ENCODE data around the gene COTL1. TPM values are rescaled to one million over a fixed set of nuclear protein-coding genes. Genes with fewer than 3 reads are reported as not detected.
"Not testable (repeated sequence)": the region's sequence is repeated elsewhere in the genome, so short reads cannot be mapped to it uniquely, and the experiment has no call there.

Gene COTL1
- total RNA-seq, 1 experiment from 2014 or later, result 34.1 TPM

DNA sequence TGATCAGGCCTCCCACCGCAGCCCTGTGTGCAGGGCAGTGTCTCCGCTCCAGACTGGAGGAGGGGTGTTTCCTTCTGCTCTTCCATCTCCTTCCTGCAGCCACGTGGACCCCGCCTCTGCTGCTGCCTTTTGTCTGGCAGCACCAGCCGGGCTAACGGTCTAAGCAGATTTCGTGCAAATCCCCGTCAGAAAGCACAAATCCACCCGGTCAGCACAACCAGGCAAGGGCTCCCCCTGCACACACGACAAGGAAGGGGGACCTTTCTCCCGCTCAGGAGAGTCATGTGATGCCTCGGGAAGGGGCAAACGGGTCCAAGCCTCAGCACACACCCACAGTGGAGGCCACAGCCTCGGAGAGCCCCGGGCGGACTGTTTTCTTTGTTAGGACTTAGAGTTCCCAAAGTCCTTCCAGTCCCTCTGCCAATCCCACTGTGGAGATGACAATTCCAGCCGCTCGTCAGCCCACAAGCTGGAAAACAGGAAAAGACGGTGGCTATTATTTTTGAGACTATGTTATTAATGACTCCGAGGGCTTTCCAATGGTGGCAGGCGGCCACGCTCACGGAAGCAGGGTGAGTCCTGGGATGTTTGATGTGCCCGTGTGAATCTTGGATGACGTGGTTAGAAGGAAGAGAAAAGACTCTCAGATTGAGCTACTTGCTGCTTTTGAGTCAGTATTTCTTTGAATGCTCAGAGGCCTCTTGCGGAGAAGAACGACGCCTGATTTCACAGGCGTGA lies 90.9 kb downstream of the COTL1 start:
- Histone ChIP-seq H3K36me3 (ENCODE audit: insufficient read depth, low read length, poor library complexity, severe bottlenecking) (no peaks in the 10 kb centered on the region), H3K4me1 (ENCODE audit: insufficient read depth, low read length, poor library complexity, severe bottlenecking) (no peaks in the 10 kb centered on the region), H3K9me3 (ENCODE audit: low read depth, low read length, poor library complexity, severe bottlenecking) (no peaks in the 10 kb centered on the region), H3K4me3 (ENCODE audit: low read depth, low read length, poor library complexity, severe bottlenecking) (no peak overlapping the region), H3K27ac (ENCODE audit: low read depth, low read length, poor library complexity, severe bottlenecking) (no peak overlapping the region), H3K27me3 (replicated peaks; ENCODE audit: insufficient read depth, low read depth, low read length, poor library complexity) (no peaks in the 10 kb centered on the region)
- intact Hi-C loops (cut with micrococcal nuclease; ENCODE audit: unreplicated experiment), result no loop called here
- CTCF ChIA-PET, result interaction anchor here (0.6 kb wide), 1 partner anchor 212 kb away, joined by 5 read pairs; no protein-coding TSS in a partner anchor
- POLR2A ChIA-PET (ENCODE audit: low non-redundant PET), result no interaction called here
- no peak for DNase-seq (ENCODE audit: low spot score)
- TF ChIP-seq, protein P1, sequence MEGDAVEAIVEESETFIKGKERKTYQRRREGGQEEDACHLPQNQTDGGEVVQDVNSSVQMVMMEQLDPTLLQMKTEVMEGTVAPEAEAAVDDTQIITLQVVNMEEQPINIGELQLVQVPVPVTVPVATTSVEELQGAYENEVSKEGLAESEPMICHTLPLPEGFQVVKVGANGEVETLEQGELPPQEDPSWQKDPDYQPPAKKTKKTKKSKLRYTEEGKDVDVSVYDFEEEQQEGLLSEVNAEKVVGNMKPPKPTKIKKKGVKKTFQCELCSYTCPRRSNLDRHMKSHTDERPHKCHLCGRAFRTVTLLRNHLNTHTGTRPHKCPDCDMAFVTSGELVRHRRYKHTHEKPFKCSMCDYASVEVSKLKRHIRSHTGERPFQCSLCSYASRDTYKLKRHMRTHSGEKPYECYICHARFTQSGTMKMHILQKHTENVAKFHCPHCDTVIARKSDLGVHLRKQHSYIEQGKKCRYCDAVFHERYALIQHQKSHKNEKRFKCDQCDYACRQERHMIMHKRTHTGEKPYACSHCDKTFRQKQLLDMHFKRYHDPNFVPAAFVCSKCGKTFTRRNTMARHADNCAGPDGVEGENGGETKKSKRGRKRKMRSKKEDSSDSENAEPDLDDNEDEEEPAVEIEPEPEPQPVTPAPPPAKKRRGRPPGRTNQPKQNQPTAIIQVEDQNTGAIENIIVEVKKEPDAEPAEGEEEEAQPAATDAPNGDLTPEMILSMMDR (conservative IDR thresholded peaks at IDR 0.05; ENCODE audit: low read depth, low read length), result no peak
- TF ChIP-seq EZH2 (IDR thresholded peaks at IDR 0.05; ENCODE audit: borderline replicate concordance, low read depth, low read length, poor library complexity, severe bottlenecking), result no peak
- BruUV-seq (replicated peaks), result no TSS peak

DNA sequence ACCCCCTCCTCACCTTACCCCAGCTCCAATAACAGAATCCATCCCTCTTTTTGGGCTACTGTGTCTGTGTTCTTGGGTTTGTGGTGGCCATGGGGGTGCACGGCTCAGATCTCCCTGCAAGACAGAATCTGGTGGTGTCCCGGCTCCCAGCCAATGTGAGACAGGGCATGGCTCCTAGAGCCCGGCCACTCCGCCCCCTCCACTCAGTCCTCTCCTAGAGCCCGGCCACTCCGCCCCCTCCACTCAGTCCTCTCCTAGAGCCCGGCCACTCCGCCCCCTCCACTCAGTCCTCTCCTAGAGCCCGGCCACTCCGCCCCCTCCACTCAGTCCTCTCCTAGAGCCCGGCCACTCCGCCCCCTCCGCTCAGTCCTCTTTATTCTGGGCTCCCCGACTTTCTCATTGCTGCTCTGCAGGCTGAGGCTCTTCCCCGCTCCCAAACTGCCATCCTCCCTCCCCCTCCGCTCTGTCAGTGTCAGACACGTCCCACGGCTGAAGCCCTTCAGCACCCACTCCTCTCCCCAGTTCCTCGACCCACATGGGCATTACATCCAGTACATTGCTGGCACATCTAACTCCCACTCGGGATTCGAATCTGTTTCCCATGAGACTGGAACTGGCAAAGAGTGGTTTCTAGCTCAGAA lies 92.8 kb downstream of the COTL1 start:
- intact Hi-C loops (cut with micrococcal nuclease; ENCODE audit: unreplicated experiment); DNase-seq (ENCODE audit: low spot score); H3K36me3 ChIP-seq (ENCODE audit: insufficient read depth, low read length, poor library complexity, severe bottlenecking); H3K4me1 ChIP-seq (ENCODE audit: insufficient read depth, low read length, poor library complexity, severe bottlenecking); BruUV-seq (replicated peaks); H3K4me3 ChIP-seq (ENCODE audit: low read depth, low read length, poor library complexity, severe bottlenecking); CTCF ChIA-PET; H3K27ac ChIP-seq (ENCODE audit: low read depth, low read length, poor library complexity, severe bottlenecking); H3K27me3 ChIP-seq (replicated peaks; ENCODE audit: insufficient read depth, low read depth, low read length, poor library complexity); H3K9me3 ChIP-seq (ENCODE audit: low read depth, low read length, poor library complexity, severe bottlenecking): not testable (repeated sequence)
- POLR2A ChIA-PET (ENCODE audit: low non-redundant PET), result interaction anchor here (0.8 kb wide), 1 partner anchor 76 kb away, joined by 3 read pairs; no protein-coding TSS in a partner anchor

DNA sequence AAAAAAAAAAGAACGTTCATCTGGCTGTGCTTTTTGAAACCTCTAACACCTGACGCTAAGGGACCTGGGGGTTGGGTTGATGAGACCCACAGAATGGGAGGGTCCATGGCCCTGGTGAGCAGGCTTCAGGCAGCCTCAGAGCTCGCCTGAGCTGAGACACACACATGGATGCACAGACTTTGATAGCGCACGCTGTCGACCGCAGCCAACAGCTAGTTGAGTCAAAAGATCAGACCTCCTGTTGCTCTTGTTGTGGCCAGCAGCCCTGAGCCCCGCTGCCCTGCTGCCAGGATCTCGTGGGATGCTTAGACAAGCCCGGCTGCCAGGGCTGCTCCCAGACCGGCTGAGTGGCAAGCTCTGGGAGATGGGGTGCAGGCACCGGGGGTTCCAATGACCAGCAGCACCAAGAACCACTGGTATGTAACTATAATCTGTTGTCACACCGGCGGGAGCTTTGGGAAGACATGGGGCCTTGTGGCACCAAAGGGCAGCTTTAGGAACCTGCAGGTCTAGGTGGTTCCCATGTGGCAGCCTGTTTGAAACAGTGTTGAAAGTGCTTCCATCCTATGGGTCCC lies 93.4 kb downstream of the COTL1 start:
- Histone ChIP-seq H3K4me1 (ENCODE audit: insufficient read depth, low read length, poor library complexity, severe bottlenecking) (no peaks in the 10 kb centered on the region), H3K4me3 (ENCODE audit: low read depth, low read length, poor library complexity, severe bottlenecking) (no peak overlapping the region), H3K36me3 (ENCODE audit: insufficient read depth, low read length, poor library complexity, severe bottlenecking) (no peaks in the 10 kb centered on the region), H3K27me3 (replicated peaks; ENCODE audit: insufficient read depth, low read depth, low read length, poor library complexity) (no peaks in the 10 kb centered on the region), H3K27ac (ENCODE audit: low read depth, low read length, poor library complexity, severe bottlenecking) (no peak overlapping the region), H3K9me3 (ENCODE audit: low read depth, low read length, poor library complexity, severe bottlenecking) (no peaks in the 10 kb centered on the region)
- ChIA-PET POLR2A (ENCODE audit: low non-redundant PET) (interaction anchor here (0.8 kb wide), 1 partner anchor 76 kb away, joined by 3 read pairs; no protein-coding TSS in a partner anchor), CTCF (no interaction called here)
- intact Hi-C loops (cut with micrococcal nuclease; ENCODE audit: unreplicated experiment), result no loop called here
- TF ChIP-seq, protein P1 (conservative IDR thresholded peaks at IDR 0.05; ENCODE audit: low read depth, low read length), result no peak
- no peak for TF ChIP-seq EZH2 (IDR thresholded peaks at IDR 0.05; ENCODE audit: borderline replicate concordance, low read depth, low read length, poor library complexity, severe bottlenecking)
- no peak for DNase-seq (ENCODE audit: low spot score)
- no TSS peak for BruUV-seq (replicated peaks)
